Fibroblast of skin of right biceps (primary cell): ENCODE measurements around the gene PMF1.
A peak's percentile ranks its signal among the peaks of the same experiment; 100 is the strongest.

Source experiments
- DNase-seq: peaks from one replicate; pipeline ENCODE4 v3.0.0-alpha.2; 2013

PMF1 gene

GRCh38 chr1:156276532-156276931 lies 63.7 kb downstream of the PMF1 start:
- DNase-seq = no peak

GRCh38 chr1:156276966-156277381 lies 64.2 kb downstream of the PMF1 start:
- DNase-seq = no peak

- no peak for DNase-seq
These were observed 67.0 kb downstream of the PMF1 start for GRCh38 chr1:156279837-156280236.

DNA sequence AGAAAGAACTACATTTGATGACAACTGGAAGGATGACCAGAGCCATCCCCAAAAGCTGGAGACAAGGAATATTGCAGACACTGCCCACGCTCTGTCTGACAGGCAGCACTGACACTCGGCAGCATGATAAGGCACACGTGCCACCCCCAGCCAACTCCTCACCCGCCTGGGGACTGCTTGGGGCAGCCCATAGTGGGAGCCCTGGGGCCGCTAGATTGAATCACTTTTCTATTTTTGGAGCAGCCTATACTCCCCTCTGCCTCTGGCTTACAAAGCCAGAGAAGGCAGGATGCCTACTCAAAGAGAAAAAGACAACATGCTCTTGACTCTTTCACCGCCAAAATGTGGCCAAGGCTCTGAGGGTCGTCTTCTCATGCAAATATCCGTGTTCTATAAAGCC lies 68.5 kb downstream of the PMF1 start:
- DNase-seq = peak; percentile 57

GRCh38 chr1:156281693-156282478 lies 69.1 kb downstream of the PMF1 start:
- no peak for DNase-seq

GRCh38 chr1:156282479-156283222 lies 69.8 kb downstream of the PMF1 start, which contains the start of gene SMG5:
Gene SMG5 (minus strand): TSS chr1:156282825. CDS start chr1:156282680, 145 bp downstream.
- peak; percentile 99 for DNase-seq

DNA sequence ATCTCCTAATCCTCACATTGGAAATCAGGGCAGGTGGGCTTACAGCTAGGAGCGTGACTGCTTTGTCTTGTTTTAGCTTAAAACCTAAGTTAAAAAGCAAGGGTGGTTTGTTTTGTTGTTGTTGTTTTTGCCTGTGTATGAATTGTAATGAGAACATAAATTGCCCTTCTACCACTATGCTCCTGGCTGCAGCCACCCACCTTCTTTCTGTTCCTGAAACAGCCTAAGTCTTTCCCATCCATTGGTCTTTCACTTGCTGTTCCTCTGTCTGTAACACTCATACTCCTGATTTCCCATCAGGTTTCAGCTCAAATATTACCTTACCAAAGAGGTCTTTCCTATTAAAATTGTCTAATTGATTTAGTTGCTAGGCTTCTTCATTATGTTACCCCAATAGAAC lies 70.7 kb downstream of the PMF1 start:
- no peak for DNase-seq

DNA sequence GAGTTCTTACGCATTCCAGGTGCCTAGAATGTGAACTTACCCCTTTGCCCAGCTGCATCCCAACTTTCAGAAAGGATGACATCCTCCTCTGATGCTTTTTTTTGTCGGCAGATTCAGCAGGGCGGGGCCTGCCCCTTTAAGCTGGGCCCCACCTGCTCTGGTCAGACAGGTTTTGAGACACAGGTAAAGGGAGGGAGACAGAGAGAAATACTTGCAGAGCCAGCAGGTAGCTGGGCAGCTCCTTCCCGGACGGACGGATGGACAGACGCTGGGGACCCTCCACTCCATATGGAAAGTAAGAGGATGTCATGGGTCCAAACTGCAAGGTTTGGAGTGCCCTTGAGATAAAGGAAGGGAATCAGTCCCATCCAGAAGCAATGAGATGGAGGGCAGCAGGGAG lies 71.3 kb downstream of the PMF1 start, which contains the start of gene TMEM79:
Gene TMEM79, plus strand, starts transcription at position 214 of the 400 bp plus-strand sequence. CDS start 902 bp downstream, outside the sequence.
- no peak for DNase-seq

- no peak for DNase-seq
These were observed 72.0 kb downstream of the PMF1 start for GRCh38 chr1:156284757-156285156.

DNA sequence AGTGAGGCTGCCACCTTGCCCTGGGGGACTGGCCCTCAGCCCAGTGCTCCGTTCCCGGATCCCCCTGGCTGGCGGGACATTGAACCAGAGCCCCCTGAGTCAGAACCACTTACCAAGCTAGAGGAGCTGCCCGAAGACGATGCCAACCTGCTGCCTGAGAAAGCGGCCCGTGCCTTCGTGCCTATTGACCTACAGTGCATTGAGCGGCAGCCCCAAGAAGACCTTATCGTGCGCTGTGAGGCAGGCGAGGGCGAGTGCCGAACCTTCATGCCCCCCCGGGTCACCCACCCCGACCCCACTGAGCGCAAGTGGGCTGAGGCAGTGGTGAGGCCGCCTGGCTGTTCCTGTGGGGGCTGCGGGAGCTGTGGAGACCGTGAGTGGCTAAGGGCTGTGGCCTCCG lies 72.6 kb downstream of the PMF1 start:
- no peak for DNase-seq

- no peak for DNase-seq
These were observed 73.3 kb downstream of the PMF1 start for GRCh38 chr1:156286061-156286460.
